Lower lobe of right lung (tissue), 2 donors: ENCODE results near the gene MTHFD2. TPM values are rescaled to one million over a fixed set of nuclear protein-coding genes. Genes with fewer than 3 reads are reported as not detected.

Source experiments
- ATAC-seq, 2 donors: fragments of 200-7000 bp; cut with Tn5 transposase; one replicate each; pipeline ENCODE4 v1.9.1; 2020 to 2022; ENCODE audit warnings: mild to moderate bottlenecking in 2 of 2, moderate library complexity in 2 of 2
- DNase-seq: peaks from one replicate; pipeline ENCODE4 v3.0.0-alpha.2; 2020
- H3K27ac ChIP-seq: fragments of 200-600 bp; one replicate; pipeline ENCODE4 v1.8.0; 2022
- H3K27me3 ChIP-seq: fragments of 200-600 bp; one replicate; pipeline ENCODE4 v1.8.0; 2022; ENCODE audit warnings: low read depth
- H3K36me3 ChIP-seq: fragments of 200-600 bp; one replicate; pipeline ENCODE4 v1.8.0; 2022; ENCODE audit warnings: mild to moderate bottlenecking
- H3K4me1 ChIP-seq: fragments of 200-600 bp; one replicate; pipeline ENCODE4 v1.8.0; 2022
- H3K4me3 ChIP-seq: fragments of 200-600 bp; one replicate; pipeline ENCODE4 v1.8.0; 2022; ENCODE audit warnings: mild to moderate bottlenecking
- H3K9me3 ChIP-seq: fragments of 200-600 bp; one replicate; pipeline ENCODE4 v1.8.0; 2022
- intact Hi-C: fragments of 100-400 bp; cut with DNase I; formaldehyde crosslinking; loops from one replicate; pipeline ENCODE4 v1.11.0; 2022
- total RNA-seq: library from RNA; stranded (reverse); fragmentation: NEBNext Ultra II Directional; extraction: Animal tissue kit (Norgen Biotek cat#: 25700); gene quantifications from one replicate; pipeline ENCODE4 v1.2.1, GENCODE V29; 2021
- TF ChIP-seq, protein P1 (sequence below): fragments of 200-600 bp; IDR thresholded peaks from one replicate; pipeline ENCODE4 v1.8.0; 2022; ENCODE audit warnings: antibody characterized with exemption, mild to moderate bottlenecking
- donor health status: DM: no; HTN: yes; CAD: no; lungs with severe emphysema.

Gene MTHFD2
- total RNA-seq, 1 donor from 2014 or later, result 54.7 TPM

GRCh38 chr2:74198023-74198460 is 373 bp upstream of the MTHFD2 start:
- intact Hi-C loops, result no loop called here
- no peaks in the 10 kb centered on the region for H3K36me3 ChIP-seq
- H3K9me3 ChIP-seq, result no peaks in the 10 kb centered on the region

GRCh38 chr2:74199275-74199701 is 873 bp downstream of the MTHFD2 start:
- Histone ChIP-seq H3K9me3 (no peaks in the 10 kb centered on the region), H3K27me3 (no peaks in the 10 kb centered on the region), H3K36me3 (no peaks in the 10 kb centered on the region), H3K27ac (peak overlapping the region; percentile 92), H3K4me1 (peaks cover 28% of the 10 kb centered on the region), H3K4me3 (peak overlapping the region; percentile 70)
- DNase-seq, result no peak
- peak in 1 of 2 donors; percentile 2 for ATAC-seq
- intact Hi-C loops, result no loop called here
- TF ChIP-seq, protein P1, sequence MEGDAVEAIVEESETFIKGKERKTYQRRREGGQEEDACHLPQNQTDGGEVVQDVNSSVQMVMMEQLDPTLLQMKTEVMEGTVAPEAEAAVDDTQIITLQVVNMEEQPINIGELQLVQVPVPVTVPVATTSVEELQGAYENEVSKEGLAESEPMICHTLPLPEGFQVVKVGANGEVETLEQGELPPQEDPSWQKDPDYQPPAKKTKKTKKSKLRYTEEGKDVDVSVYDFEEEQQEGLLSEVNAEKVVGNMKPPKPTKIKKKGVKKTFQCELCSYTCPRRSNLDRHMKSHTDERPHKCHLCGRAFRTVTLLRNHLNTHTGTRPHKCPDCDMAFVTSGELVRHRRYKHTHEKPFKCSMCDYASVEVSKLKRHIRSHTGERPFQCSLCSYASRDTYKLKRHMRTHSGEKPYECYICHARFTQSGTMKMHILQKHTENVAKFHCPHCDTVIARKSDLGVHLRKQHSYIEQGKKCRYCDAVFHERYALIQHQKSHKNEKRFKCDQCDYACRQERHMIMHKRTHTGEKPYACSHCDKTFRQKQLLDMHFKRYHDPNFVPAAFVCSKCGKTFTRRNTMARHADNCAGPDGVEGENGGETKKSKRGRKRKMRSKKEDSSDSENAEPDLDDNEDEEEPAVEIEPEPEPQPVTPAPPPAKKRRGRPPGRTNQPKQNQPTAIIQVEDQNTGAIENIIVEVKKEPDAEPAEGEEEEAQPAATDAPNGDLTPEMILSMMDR, result no peak

More at GRCh38 chr2:74198023-74198460, 373 bp upstream of the MTHFD2 start:
- H3K4me1 ChIP-seq, result peaks cover 28% of the 10 kb centered on the region
- H3K27me3 ChIP-seq, result no peaks in the 10 kb centered on the region
- peak overlapping the region; percentile 70 for H3K4me3 ChIP-seq
- H3K27ac ChIP-seq, result peak overlapping the region; percentile 92
- DNase-seq (no peak), ATAC-seq (no peak)
- TF ChIP-seq, protein P1, result no peak

- Histone ChIP-seq H3K9me3 (no peaks in the 10 kb centered on the region), H3K27me3 (no peaks in the 10 kb centered on the region), H3K4me3 (peak overlapping the region; percentile 70), H3K36me3 (no peaks in the 10 kb centered on the region), H3K4me1 (peaks cover 28% of the 10 kb centered on the region), H3K27ac (peak overlapping the region; percentile 92)
- TF ChIP-seq, protein P1, result no peak
- intact Hi-C loops, result no loop called here
- DNase-seq (no peak), ATAC-seq (no peak)
Observed at GRCh38 chr2:74199871-74200305, 1.5 kb downstream of the MTHFD2 start.

- no peak for ATAC-seq
- Histone ChIP-seq H3K27ac (no peak overlapping the region), H3K27me3 (no peaks in the 10 kb centered on the region), H3K4me1 (peaks cover 38% of the 10 kb centered on the region), H3K36me3 (no peaks in the 10 kb centered on the region), H3K9me3 (no peaks in the 10 kb centered on the region), H3K4me3 (no peak overlapping the region)
- TF ChIP-seq, protein P1, result no peak
- intact Hi-C loops, result no loop called here
- DNase-seq, result no peak
Observed at GRCh38 chr2:74201196-74201595, 2.8 kb downstream of the MTHFD2 start.

GRCh38 chr2:74201596-74201995 is 3.2 kb downstream of the MTHFD2 start:
- Histone ChIP-seq H3K27me3 (no peaks in the 10 kb centered on the region), H3K36me3 (no peaks in the 10 kb centered on the region), H3K27ac (no peak overlapping the region), H3K9me3 (no peaks in the 10 kb centered on the region), H3K4me1 (peaks cover 42% of the 10 kb centered on the region), H3K4me3 (no peak overlapping the region)
- no peak for ATAC-seq
- TF ChIP-seq, protein P1, result no peak
- intact Hi-C loops, result no loop called here
- DNase-seq, result no peak
